Suprapubic skin (tissue), 4 donors: ENCODE data around the gene ATF6. TPM values are rescaled to one million over a fixed set of nuclear protein-coding genes. Genes with fewer than 3 reads are reported as not detected.

Experiments
- DNase-seq, 2 donors: peaks; one replicate each; pipeline ENCODE4 v3.0.0-alpha.2; 2019; ENCODE audit warnings: low spot score in 2 of 2
- H3K27ac ChIP-seq: fragments of 200-600 bp; sonication (generic); one replicate; pipeline ENCODE4 v1.5.1; 2019
- H3K27me3 ChIP-seq: fragments of 200-600 bp; sonication (generic); one replicate; pipeline ENCODE4 v1.5.1; 2019
- H3K36me3 ChIP-seq: fragments of 200-600 bp; sonication (generic); one replicate; pipeline ENCODE4 v1.5.1; 2019
- H3K4me1 ChIP-seq: fragments of 200-600 bp; sonication (generic); one replicate; pipeline ENCODE4 v1.5.1; 2019
- H3K4me3 ChIP-seq: fragments of 200-600 bp; sonication (generic); one replicate; pipeline ENCODE4 v1.5.1; 2019; ENCODE audit warnings: mild to moderate bottlenecking
- H3K9me3 ChIP-seq: fragments of 200-600 bp; sonication (generic); one replicate; pipeline ENCODE4 v1.5.1; 2019
- EP300 ChIP-seq: sonication (generic); formaldehyde crosslinking; IDR thresholded peaks from one replicate; pipeline ENCODE4 v1.6.1; 2017; ENCODE audit warnings: antibody characterized with exemption
- POLR2A ChIP-seq, 2 donors: fragments of 450-650 bp; IDR thresholded peaks; one replicate each; pipeline ENCODE4 v1.6.1; 2017; ENCODE audit warnings: antibody characterized with exemption in 2 of 2, mild to moderate bottlenecking in 2 of 2, moderate library complexity in 2 of 2
- POLR2AphosphoS5 ChIP-seq, 3 donors: sonication (generic); formaldehyde crosslinking; IDR thresholded peaks; one replicate each; pipeline ENCODE4 v1.6.1; 2017; ENCODE audit warnings: antibody characterized with exemption in 3 of 3
- WGBS: methylation state at CpG from one replicate; pipeline ENCODE4 v1.1.5; 2018; 5-methylcytosine and 5-hydroxymethylcytosine counted together
- total RNA-seq, 4 donors: library from RNA; depleted of rRNA; stranded (reverse); fragments of >200 nt; gene quantifications; one replicate each; pipeline ENCODE4 v1.1.0, GENCODE V29; 2016
- TF ChIP-seq, protein P1 (sequence below), 2 donors: fragments of 200-600 bp in 1 of 2; fragments of 450-650 bp in 1 of 2; sonication (generic) in 1 of 2; IDR thresholded peaks; one replicate each; pipeline ENCODE4 v1.5.1; 2016 to 2019; ENCODE audit warnings: antibody characterized with exemption in 2 of 2, mild to moderate bottlenecking in 1 of 2, moderate library complexity in 1 of 2

Gene ATF6
- total RNA-seq, 4 donors from 2014 or later, result 28.0 to 32.4 (median 29.7) TPM

GRCh38 chr1:161844696-161845095 is 78.6 kb downstream of the ATF6 start:
- no peak overlapping the region for H3K4me3 ChIP-seq
- DNase-seq, result no peak
- peaks cover 6% of the 10 kb centered on the region for H3K4me1 ChIP-seq
- H3K27ac ChIP-seq, result no peak overlapping the region
- H3K36me3 ChIP-seq, result peaks cover 8% of the 10 kb centered on the region
- H3K27me3 ChIP-seq, result no peaks in the 10 kb centered on the region
- TF ChIP-seq, protein P1, sequence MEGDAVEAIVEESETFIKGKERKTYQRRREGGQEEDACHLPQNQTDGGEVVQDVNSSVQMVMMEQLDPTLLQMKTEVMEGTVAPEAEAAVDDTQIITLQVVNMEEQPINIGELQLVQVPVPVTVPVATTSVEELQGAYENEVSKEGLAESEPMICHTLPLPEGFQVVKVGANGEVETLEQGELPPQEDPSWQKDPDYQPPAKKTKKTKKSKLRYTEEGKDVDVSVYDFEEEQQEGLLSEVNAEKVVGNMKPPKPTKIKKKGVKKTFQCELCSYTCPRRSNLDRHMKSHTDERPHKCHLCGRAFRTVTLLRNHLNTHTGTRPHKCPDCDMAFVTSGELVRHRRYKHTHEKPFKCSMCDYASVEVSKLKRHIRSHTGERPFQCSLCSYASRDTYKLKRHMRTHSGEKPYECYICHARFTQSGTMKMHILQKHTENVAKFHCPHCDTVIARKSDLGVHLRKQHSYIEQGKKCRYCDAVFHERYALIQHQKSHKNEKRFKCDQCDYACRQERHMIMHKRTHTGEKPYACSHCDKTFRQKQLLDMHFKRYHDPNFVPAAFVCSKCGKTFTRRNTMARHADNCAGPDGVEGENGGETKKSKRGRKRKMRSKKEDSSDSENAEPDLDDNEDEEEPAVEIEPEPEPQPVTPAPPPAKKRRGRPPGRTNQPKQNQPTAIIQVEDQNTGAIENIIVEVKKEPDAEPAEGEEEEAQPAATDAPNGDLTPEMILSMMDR (IDR thresholded peaks at IDR 0.05), result no peak
- no peak for TF ChIP-seq POLR2A (IDR thresholded peaks at IDR 0.05)
- no peak for TF ChIP-seq EP300
- no peak for TF ChIP-seq POLR2AphosphoS5 (IDR thresholded peaks at IDR 0.05)
- no peaks in the 10 kb centered on the region for H3K9me3 ChIP-seq

DNA sequence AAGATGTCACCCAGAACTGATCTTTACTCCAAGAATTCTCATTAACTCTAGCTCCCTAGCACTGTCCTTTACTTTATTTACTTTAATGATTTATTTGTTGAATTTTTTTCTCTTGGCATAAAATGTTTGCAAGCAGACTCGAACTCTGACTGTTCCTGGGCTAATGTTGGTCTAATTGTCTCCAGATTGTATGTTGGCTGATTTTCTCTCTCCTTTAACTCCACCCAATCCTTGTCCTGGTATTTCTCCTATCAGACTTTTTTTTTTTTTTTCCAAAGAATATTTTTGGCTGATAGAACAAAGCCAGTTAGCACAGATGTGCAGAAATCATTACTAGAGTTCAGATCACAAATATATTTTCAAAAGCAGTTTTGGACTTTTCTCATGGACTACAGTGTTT is 82.6 kb downstream of the ATF6 start:
- WGBS, result 28% methylated on average over 1 of the region's 1 CpG
- Histone ChIP-seq H3K9me3 (no peaks in the 10 kb centered on the region), H3K4me3 (no peak overlapping the region), H3K4me1 (no peaks in the 10 kb centered on the region), H3K27ac (no peak overlapping the region), H3K36me3 (peaks cover 23% of the 10 kb centered on the region), H3K27me3 (no peaks in the 10 kb centered on the region)
- TF ChIP-seq POLR2AphosphoS5 (IDR thresholded peaks at IDR 0.05), result no peak
- TF ChIP-seq, protein P1 (IDR thresholded peaks at IDR 0.05), result no peak
- no peak for TF ChIP-seq EP300
- no peak for TF ChIP-seq POLR2A (IDR thresholded peaks at IDR 0.05)
- no peak for DNase-seq

- TF ChIP-seq, protein P1 (IDR thresholded peaks at IDR 0.05), result no peak
- TF ChIP-seq POLR2AphosphoS5 (IDR thresholded peaks at IDR 0.05) (no peak), EP300 (no peak), POLR2A (IDR thresholded peaks at IDR 0.05) (no peak)
- DNase-seq, result no peak
- Histone ChIP-seq H3K27me3 (no peaks in the 10 kb centered on the region), H3K4me1 (no peaks in the 10 kb centered on the region), H3K9me3 (no peaks in the 10 kb centered on the region), H3K27ac (no peak overlapping the region), H3K4me3 (no peak overlapping the region), H3K36me3 (peaks cover 30% of the 10 kb centered on the region)
These were observed 83.4 kb downstream of the ATF6 start for GRCh38 chr1:161849518-161849917.

DNA sequence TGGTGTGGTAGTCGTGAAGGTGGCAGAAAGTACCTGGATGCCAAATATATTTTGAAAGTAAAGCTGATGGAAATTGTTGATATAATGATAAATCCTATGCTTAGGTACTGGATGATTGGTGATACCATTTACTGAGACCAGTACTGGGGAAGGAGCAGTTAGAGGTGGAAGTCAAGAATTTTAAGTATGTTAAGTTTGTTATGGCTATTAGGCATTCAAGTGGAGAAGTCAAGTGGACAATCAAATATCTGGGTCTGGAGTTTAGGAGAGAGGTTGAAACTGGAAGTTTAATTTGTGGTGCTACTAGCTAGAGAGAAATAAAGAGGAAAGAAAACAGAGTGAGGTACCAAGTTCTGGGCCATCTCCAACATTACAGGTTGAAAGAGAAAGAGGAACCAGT is 89.1 kb downstream of the ATF6 start:
- no peak overlapping the region for H3K27ac ChIP-seq
- DNase-seq, result no peak
- H3K27me3 ChIP-seq, result no peaks in the 10 kb centered on the region
- H3K4me3 ChIP-seq, result no peak overlapping the region
- no peaks in the 10 kb centered on the region for H3K9me3 ChIP-seq
- no peaks in the 10 kb centered on the region for H3K4me1 ChIP-seq
- 90% methylated on average over 1 of the region's 1 CpG for WGBS
- peaks cover 27% of the 10 kb centered on the region for H3K36me3 ChIP-seq
- TF ChIP-seq EP300 (no peak), POLR2A (IDR thresholded peaks at IDR 0.05) (no peak), POLR2AphosphoS5 (IDR thresholded peaks at IDR 0.05) (no peak)
- TF ChIP-seq, protein P1 (IDR thresholded peaks at IDR 0.05), result no peak

GRCh38 chr1:161858271-161858670 is 92.2 kb downstream of the ATF6 start:
- no peak for DNase-seq
- Histone ChIP-seq H3K36me3 (peaks cover 24% of the 10 kb centered on the region), H3K27me3 (no peaks in the 10 kb centered on the region), H3K4me1 (no peaks in the 10 kb centered on the region), H3K4me3 (no peak overlapping the region), H3K27ac (no peak overlapping the region), H3K9me3 (no peaks in the 10 kb centered on the region)
- WGBS, result 92% methylated on average over 1 of the region's 1 CpG
- TF ChIP-seq POLR2AphosphoS5 (IDR thresholded peaks at IDR 0.05) (no peak), EP300 (no peak), POLR2A (IDR thresholded peaks at IDR 0.05) (no peak)
- TF ChIP-seq, protein P1 (IDR thresholded peaks at IDR 0.05), result no peak
